ENCODE measurements around the gene NRSN1. TPM values are rescaled to one million over a fixed set of nuclear protein-coding genes. Genes with fewer than 3 reads are reported as not detected.

Gene NRSN1
- total RNA-seq, 2 donors from 2014 or later: 0.45 TPM; not detected in 1

DNA sequence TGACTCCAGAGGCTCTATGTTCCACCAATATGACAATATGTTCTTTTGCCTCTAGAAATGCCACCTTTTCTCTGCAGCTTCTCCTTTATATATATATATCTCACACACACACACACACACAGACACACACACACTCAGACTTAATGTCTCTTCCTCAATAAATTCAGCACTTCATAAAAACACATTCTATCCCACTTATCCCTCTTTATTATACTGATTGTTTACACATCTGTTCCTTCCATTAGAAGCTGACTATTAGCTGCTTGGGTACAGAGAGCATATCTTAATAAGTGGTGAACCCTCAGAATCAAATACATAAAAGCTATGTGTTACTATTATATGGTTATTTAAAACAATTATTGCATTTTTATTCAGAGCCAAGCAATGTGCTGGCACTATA lies 23.3 kb downstream of the NRSN1 start:
- no peaks in the 10 kb centered on the region for H3K4me1 ChIP-seq (replicated peaks)
- DNase-seq (ENCODE audit: low spot score): no peak
- no peaks in the 10 kb centered on the region for H3K36me3 ChIP-seq
- no peaks in the 10 kb centered on the region for H3K27me3 ChIP-seq (replicated peaks; ENCODE audit: insufficient read depth)
- H3K27ac ChIP-seq: no peak overlapping the region
- intact Hi-C loops (cut with DNase I): no loop called here
- H3K9me3 ChIP-seq: no peaks in the 10 kb centered on the region
- H3K4me3 ChIP-seq: no peak overlapping the region
- TF ChIP-seq, protein P1, sequence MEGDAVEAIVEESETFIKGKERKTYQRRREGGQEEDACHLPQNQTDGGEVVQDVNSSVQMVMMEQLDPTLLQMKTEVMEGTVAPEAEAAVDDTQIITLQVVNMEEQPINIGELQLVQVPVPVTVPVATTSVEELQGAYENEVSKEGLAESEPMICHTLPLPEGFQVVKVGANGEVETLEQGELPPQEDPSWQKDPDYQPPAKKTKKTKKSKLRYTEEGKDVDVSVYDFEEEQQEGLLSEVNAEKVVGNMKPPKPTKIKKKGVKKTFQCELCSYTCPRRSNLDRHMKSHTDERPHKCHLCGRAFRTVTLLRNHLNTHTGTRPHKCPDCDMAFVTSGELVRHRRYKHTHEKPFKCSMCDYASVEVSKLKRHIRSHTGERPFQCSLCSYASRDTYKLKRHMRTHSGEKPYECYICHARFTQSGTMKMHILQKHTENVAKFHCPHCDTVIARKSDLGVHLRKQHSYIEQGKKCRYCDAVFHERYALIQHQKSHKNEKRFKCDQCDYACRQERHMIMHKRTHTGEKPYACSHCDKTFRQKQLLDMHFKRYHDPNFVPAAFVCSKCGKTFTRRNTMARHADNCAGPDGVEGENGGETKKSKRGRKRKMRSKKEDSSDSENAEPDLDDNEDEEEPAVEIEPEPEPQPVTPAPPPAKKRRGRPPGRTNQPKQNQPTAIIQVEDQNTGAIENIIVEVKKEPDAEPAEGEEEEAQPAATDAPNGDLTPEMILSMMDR (IDR thresholded peaks at IDR 0.05): no peak

DNA sequence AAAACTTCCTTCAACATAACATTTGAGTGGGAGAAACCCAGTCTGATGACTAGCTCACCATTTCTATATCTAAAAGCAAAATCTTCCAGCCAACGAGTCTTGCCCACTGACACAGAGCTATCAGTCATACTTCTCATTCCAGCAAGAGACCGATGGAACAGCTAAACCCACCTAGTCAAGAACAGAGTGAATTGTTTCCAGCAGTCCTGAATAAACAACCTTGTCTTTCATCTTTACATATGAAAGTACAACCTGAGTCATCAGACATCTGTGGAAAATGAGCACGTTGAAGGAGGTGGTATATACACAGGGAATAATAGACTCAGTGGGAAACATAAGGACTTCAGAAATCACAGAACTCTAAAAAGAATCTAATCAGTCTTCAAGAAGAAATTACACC lies 23.8 kb downstream of the NRSN1 start:
- H3K27ac ChIP-seq: no peak overlapping the region
- TF ChIP-seq, protein P1 (IDR thresholded peaks at IDR 0.05): no peak
- no peak for TF ChIP-seq POLR2A (IDR thresholded peaks at IDR 0.05)
- no peak for TF ChIP-seq POLR2AphosphoS5 (IDR thresholded peaks at IDR 0.05)
- no peaks in the 10 kb centered on the region for H3K36me3 ChIP-seq
- H3K9me3 ChIP-seq: no peaks in the 10 kb centered on the region
- intact Hi-C loops (cut with DNase I): no loop called here
- no peaks in the 10 kb centered on the region for H3K4me1 ChIP-seq (replicated peaks)
- H3K27me3 ChIP-seq (replicated peaks; ENCODE audit: insufficient read depth): no peaks in the 10 kb centered on the region
- DNase-seq (ENCODE audit: low spot score): no peak
- WGBS: 32% methylated on average over 3 of the region's 3 CpGs
- H3K4me3 ChIP-seq: no peak overlapping the region

DNA sequence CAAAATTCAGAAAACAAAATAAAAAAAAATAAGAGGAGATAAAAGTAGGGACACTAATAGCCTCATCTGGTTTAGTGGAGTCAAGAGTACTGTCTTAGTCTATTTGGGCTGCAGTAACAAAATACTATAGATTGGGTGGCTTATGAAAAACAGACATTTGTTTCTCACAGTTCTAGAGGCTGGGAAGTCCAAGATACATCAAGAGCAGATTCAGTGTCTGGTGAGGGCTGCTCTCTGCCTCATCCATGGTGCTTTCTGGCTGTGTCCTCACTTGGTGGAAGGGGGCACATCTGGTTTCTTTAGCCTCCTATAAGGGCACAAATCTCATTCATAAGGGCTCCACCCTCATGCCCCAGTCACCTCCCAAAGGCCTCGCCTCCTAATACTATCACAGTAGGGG lies 26.0 kb downstream of the NRSN1 start:
- no peaks in the 10 kb centered on the region for H3K36me3 ChIP-seq
- H3K27ac ChIP-seq: no peak overlapping the region
- 91% methylated on average over 1 of the region's 1 CpG for WGBS
- no peaks in the 10 kb centered on the region for H3K4me1 ChIP-seq (replicated peaks)
- no peaks in the 10 kb centered on the region for H3K9me3 ChIP-seq
- H3K27me3 ChIP-seq (replicated peaks; ENCODE audit: insufficient read depth): no peaks in the 10 kb centered on the region
- TF ChIP-seq, protein P1 (IDR thresholded peaks at IDR 0.05): no peak
- no peak for TF ChIP-seq POLR2A (IDR thresholded peaks at IDR 0.05)
- no peak for TF ChIP-seq POLR2AphosphoS5 (IDR thresholded peaks at IDR 0.05)
- H3K4me3 ChIP-seq: no peak overlapping the region
- no peak for DNase-seq (ENCODE audit: low spot score)
- intact Hi-C loops (cut with DNase I): no loop called here

DNA sequence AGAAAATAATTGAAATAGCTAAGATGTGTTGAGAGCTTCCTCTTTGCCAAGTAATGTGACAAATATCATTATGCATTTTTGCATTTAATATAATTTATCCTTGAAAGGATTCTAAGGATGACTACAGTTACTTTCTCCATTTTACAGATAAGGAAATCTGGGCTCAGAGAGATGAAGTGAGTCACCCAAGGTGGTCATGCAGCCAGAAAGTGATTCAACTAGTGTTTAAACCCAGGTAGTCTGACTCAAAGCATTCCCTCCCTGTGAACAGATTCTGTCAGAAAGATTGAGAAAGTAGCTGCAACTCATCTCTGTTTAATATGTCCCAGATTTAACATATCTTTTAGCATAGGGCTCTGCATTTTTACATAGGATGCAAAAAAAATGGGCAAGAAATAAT lies 28.1 kb downstream of the NRSN1 start:
- no peak for DNase-seq (ENCODE audit: low spot score)
- no peak overlapping the region for H3K4me3 ChIP-seq
- no peaks in the 10 kb centered on the region for H3K36me3 ChIP-seq
- no peak for TF ChIP-seq POLR2AphosphoS5 (IDR thresholded peaks at IDR 0.05)
- no peak for TF ChIP-seq POLR2A (IDR thresholded peaks at IDR 0.05)
- TF ChIP-seq, protein P1 (IDR thresholded peaks at IDR 0.05): no peak
- no peaks in the 10 kb centered on the region for H3K9me3 ChIP-seq
- H3K27me3 ChIP-seq (replicated peaks; ENCODE audit: insufficient read depth): no peaks in the 10 kb centered on the region
- intact Hi-C loops (cut with DNase I): no loop called here
- H3K4me1 ChIP-seq (replicated peaks): no peaks in the 10 kb centered on the region
- no peak overlapping the region for H3K27ac ChIP-seq

DNA sequence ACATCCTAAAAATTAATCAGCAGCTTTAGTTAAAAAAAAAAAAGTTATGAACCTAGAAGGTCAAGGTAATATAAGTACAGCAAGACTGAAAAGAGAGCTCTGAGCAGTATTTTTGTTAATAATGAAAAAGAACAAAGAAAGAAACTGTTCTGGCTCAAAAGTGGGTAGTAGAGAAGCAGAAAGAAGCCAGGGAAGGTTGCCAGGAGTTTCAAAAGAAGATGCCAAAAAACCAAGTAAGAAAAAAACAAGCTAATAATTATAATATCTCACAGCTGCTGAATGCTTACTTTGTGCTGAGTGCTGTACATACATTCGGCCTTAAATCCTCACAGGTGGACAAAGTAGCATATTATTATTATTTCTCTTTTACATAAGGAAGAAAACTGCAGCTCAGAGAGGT lies 31.9 kb downstream of the NRSN1 start:
- Histone ChIP-seq H3K4me3 (no peak overlapping the region), H3K36me3 (no peaks in the 10 kb centered on the region), H3K4me1 (replicated peaks) (no peaks in the 10 kb centered on the region), H3K27me3 (replicated peaks; ENCODE audit: insufficient read depth) (no peaks in the 10 kb centered on the region), H3K27ac (no peak overlapping the region), H3K9me3 (no peaks in the 10 kb centered on the region)
- 14% methylated on average over 1 of the region's 1 CpG for whole genome bisulfite sequencing
- intact Hi-C loops (cut with DNase I): no loop called here
- DNase-seq (ENCODE audit: low spot score): no peak
- TF ChIP-seq, protein P1 (IDR thresholded peaks at IDR 0.05): no peak
- TF ChIP-seq POLR2AphosphoS5 (IDR thresholded peaks at IDR 0.05) (no peak), POLR2A (IDR thresholded peaks at IDR 0.05) (no peak)

Data from prostate gland (tissue), 2 donors.